Common myeloid progenitor, CD34-positive (primary cell): ENCODE results near the gene ATP1A1.

Source experiments
- CTCF ChIA-PET: fragments of 350-600 bp; sonication (Branson Sonifier 250); formaldehyde crosslinking; loops from one replicate; lab custom pipeline; 2021; ENCODE audit warnings: antibody characterized with exemption; lab: Charles Lee
- POLR2A ChIA-PET: fragments of 350-600 bp; sonication (Branson Sonifier 250); formaldehyde crosslinking; loops from one replicate; lab custom pipeline; 2021; ENCODE audit warnings: antibody characterized with exemption; lab: Charles Lee
- DNase-seq, 3 donors: peaks; one replicate each; pipeline versions ENCODE4 v3.0.0 to v3.0.0-alpha.2; 2013
- H3K27ac ChIP-seq, 2 experiments: 1 replicate in 1 of 2; 2 replicates in 1 of 2; pipeline ENCODE4 v1.7.0; 2013; ENCODE audit warnings: inconsistent platforms in 2 of 2, low read length in 2 of 2, mild to moderate bottlenecking in 2 of 2, low read depth in 1 of 2, moderate library complexity in 1 of 2; ENCODE audit not compliant: severe bottlenecking in 2 of 2, insufficient read depth in 1 of 2, poor library complexity in 1 of 2
- H3K27me3 ChIP-seq, 5 experiments: replicated peaks in 2 of 5; 1 replicate in 3 of 5; 2 replicates in 2 of 5; pipeline versions ENCODE4 v1.6.1 to v1.7.0; 2013; ENCODE audit warnings: low read length in 4 of 5, mild to moderate bottlenecking in 2 of 5, moderate library complexity in 2 of 5, inconsistent platforms in 1 of 5; ENCODE audit not compliant: insufficient read depth in 5 of 5, control insufficient read depth in 4 of 5
- H3K36me3 ChIP-seq, 4 experiments: 1 replicate in 2 of 4; 2 replicates in 2 of 4; pipeline versions ENCODE4 v1.6.1 to v1.7.0; 2013; ENCODE audit warnings: low read length in 3 of 4, control low read depth in 1 of 4, mild to moderate bottlenecking in 1 of 4; ENCODE audit not compliant: control insufficient read depth in 4 of 4, insufficient read depth in 4 of 4
- H3K4me1 ChIP-seq, 4 experiments: 1 replicate in 3 of 4; 2 replicates in 1 of 4; pipeline versions ENCODE4 v1.6.1 to v1.7.1; 2013; ENCODE audit warnings: low read length in 3 of 4, mild to moderate bottlenecking in 3 of 4, control low read depth in 1 of 4, inconsistent platforms in 1 of 4, moderate library complexity in 1 of 4; ENCODE audit not compliant: control insufficient read depth in 4 of 4, insufficient read depth in 4 of 4; ENCODE audit errors: control extremely low read depth in 1 of 4
- H3K4me3 ChIP-seq, 7 experiments: 1 replicate in 4 of 7; 2 replicates in 3 of 7; pipeline versions ENCODE4 v1.5.1 to v1.7.0; 2013; ENCODE audit warnings: mild to moderate bottlenecking in 7 of 7, low read length in 6 of 7, moderate library complexity in 6 of 7, inconsistent platforms in 2 of 7, low read depth in 2 of 7, control low read depth in 1 of 7; ENCODE audit not compliant: insufficient read depth in 4 of 7, control insufficient read depth in 1 of 7; ENCODE audit errors: extremely low read depth in 1 of 7
- H3K9me3 ChIP-seq, 5 experiments: 1 replicate in 4 of 5; 2 replicates in 1 of 5; pipeline versions ENCODE4 v1.6.1 to v1.7.1; 2013; ENCODE audit warnings: low read length in 4 of 5, mild to moderate bottlenecking in 2 of 5, inconsistent platforms in 1 of 5, low read depth in 1 of 5, moderate library complexity in 1 of 5; ENCODE audit not compliant: control insufficient read depth in 4 of 5, insufficient read depth in 2 of 5; ENCODE audit errors: control extremely low read depth in 1 of 5
- WGBS: methylation state at CpG from one replicate; pipeline ENCODE4 v1.1.5; 2013; ENCODE audit not compliant: insufficient coverage; 5-methylcytosine and 5-hydroxymethylcytosine counted together

The ATP1A1 gene

GRCh38 chr1:116433275-116434257 is 60.5 kb downstream of the ATP1A1 start:
- H3K4me3 ChIP-seq, result no peak overlapping the region
- no peaks in the 10 kb centered on the region for H3K36me3 ChIP-seq
- no peaks in the 10 kb centered on the region for H3K9me3 ChIP-seq
- H3K4me1 ChIP-seq, result no peaks in the 10 kb centered on the region
- no peak overlapping the region for H3K27ac ChIP-seq
- WGBS, result 90% methylated on average over 10 of the region's 13 CpGs
- CTCF ChIA-PET, result no interaction called here
- H3K27me3 ChIP-seq, result no peaks in the 10 kb centered on the region
- no peak for DNase-seq
- POLR2A ChIA-PET, result no interaction called here

- H3K27me3 ChIP-seq, result peaks cover 0 to 2% (median 0%) of the 10 kb centered on the region in 5 experiments
- H3K9me3 ChIP-seq, result no peaks in the 10 kb centered on the region
- POLR2A ChIA-PET, result no interaction called here
- CTCF ChIA-PET, result no interaction called here
- no peaks in the 10 kb centered on the region for H3K4me1 ChIP-seq
- no peak overlapping the region for H3K4me3 ChIP-seq
- no peak overlapping the region for H3K27ac ChIP-seq
- no peaks in the 10 kb centered on the region for H3K36me3 ChIP-seq
- no CpG with 5 or more reads among the region's 3 CpGs for WGBS
- peak in 1 of 3 donors; percentile 21 for DNase-seq
Observed at GRCh38 chr1:116434849-116435248, 61.8 kb downstream of the ATP1A1 start.

DNA sequence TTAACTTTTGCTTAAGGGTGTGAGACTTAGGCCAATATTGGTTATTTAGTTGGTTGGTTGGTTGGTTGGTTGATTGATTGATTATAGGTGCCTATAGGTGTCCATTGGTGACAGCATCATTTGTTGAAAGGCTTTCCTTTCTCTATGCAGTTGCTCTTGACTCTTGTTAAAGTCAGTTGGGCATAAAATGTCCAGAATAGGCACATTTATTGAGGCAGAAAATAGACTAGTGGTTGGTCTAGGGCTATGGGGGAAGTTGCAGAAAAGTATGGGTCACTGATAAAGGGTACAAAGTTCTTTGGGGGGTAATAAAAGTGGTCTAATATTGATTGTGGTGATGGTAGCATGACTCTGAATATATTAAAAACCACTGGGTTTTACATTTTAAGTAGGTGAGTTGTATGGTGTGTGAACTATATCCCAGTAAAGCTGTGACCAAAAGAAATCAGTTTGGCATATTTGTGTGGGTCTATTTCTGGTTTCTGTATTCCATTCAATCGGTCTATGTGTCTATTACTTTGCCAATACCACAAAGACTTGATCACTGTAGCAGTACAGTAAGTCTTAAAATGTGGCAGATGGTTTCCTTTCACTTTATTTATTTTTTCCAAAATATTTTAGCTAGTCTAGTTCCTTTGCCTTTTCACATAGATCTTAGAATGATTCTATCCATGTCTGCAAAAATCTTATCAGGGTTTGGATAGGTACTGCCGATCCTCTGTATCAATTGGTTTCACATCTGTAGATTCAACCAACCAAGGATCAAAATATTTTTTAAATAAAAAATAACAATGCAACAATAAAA is 63.0 kb downstream of the ATP1A1 start:
- Histone ChIP-seq H3K4me1 (no peaks in the 10 kb centered on the region), H3K27ac (no peak overlapping the region), H3K4me3 (no peak overlapping the region), H3K36me3 (no peaks in the 10 kb centered on the region), H3K27me3 (peaks cover 0 to 6% (median under 1%) of the 10 kb centered on the region in 5 experiments), H3K9me3 (no peaks in the 10 kb centered on the region)
- peak in 2 of 3 donors; percentile 40 to 57 for DNase-seq
- whole genome bisulfite sequencing, result no CpG with 5 or more reads among the region's 2 CpGs
- CTCF ChIA-PET, result interaction anchor here (1.1 kb wide), 1 partner anchor 16 kb away, joined by 4 read pairs; no protein-coding TSS in a partner anchor
- POLR2A ChIA-PET, result no interaction called here

DNA sequence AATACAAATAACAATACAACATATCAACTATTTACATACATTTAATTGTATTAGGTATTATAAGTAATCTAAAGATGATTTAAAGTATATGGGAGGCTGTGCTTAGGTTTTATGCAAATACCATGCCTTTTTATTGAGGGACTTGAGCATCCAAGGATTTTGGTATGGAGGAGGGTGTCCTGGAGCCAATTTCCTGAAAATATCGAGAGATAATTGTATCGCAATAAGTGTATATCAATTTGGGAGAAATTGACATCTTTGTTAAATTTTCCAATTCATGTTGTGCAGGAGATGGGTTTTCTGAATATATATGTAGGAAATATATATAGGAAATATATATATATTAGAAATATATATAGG is 63.5 kb downstream of the ATP1A1 start:
- no CpG with 5 or more reads among the region's 2 CpGs for WGBS
- Histone ChIP-seq H3K27ac (no peak overlapping the region), H3K4me3 (no peak overlapping the region), H3K27me3 (peaks cover 0 to 8% (median 3%) of the 10 kb centered on the region in 5 experiments), H3K9me3 (no peaks in the 10 kb centered on the region), H3K4me1 (no peaks in the 10 kb centered on the region), H3K36me3 (no peaks in the 10 kb centered on the region)
- POLR2A ChIA-PET, result no interaction called here
- DNase-seq, result peak in 2 of 3 donors; percentile 31 to 52
- CTCF ChIA-PET, result interaction anchor here (1.1 kb wide), 1 partner anchor 16 kb away, joined by 4 read pairs; no protein-coding TSS in a partner anchor

- Histone ChIP-seq H3K4me3 (no peak overlapping the region), H3K36me3 (no peaks in the 10 kb centered on the region), H3K27ac (no peak overlapping the region), H3K9me3 (no peaks in the 10 kb centered on the region), H3K4me1 (no peaks in the 10 kb centered on the region), H3K27me3 (peaks cover 0 to 8% (median 3%) of the 10 kb centered on the region in 5 experiments)
- ChIA-PET CTCF (no interaction called here), POLR2A (no interaction called here)
- no peak for DNase-seq
- no CpG with 5 or more reads among the region's 1 CpG for WGBS
Observed at GRCh38 chr1:116439701-116440100, 66.7 kb downstream of the ATP1A1 start.

- no peak for DNase-seq
- WGBS, result 100% methylated on average over 2 of the region's 4 CpGs
- no peaks in the 10 kb centered on the region for H3K9me3 ChIP-seq
- CTCF ChIA-PET, result interaction anchor here (0.6 to 1.2 kb wide), 2 partner anchors 45 to 53 kb away, joined by 3 to 4 read pairs; no protein-coding TSS in a partner anchor
- H3K4me3 ChIP-seq, result no peak overlapping the region
- no peak overlapping the region for H3K27ac ChIP-seq
- POLR2A ChIA-PET, result no interaction called here
- H3K27me3 ChIP-seq, result peaks cover 0 to 8% (median 3%) of the 10 kb centered on the region in 5 experiments
- no peaks in the 10 kb centered on the region for H3K4me1 ChIP-seq
- no peaks in the 10 kb centered on the region for H3K36me3 ChIP-seq
Observed at GRCh38 chr1:116440731-116441130, 67.7 kb downstream of the ATP1A1 start.
